ENCODE measurements around the gene GTF3C2. TPM values are rescaled to one million over a fixed set of nuclear protein-coding genes. Genes with fewer than 3 reads are reported as not detected.
"Not testable (repeated sequence)": the region's sequence is repeated elsewhere in the genome, so short reads cannot be mapped to it uniquely, and the experiment has no call there.

Gene GTF3C2
- total and polyA plus RNA-seq, 5 experiments from 2014 or later: 26.2 to 105 (median 46.1) TPM

- Mint-ChIP-seq H3K27ac (no peak overlapping the region), H3K27me3 (no peaks in the 10 kb centered on the region), H3K4me1 (peaks cover 23 to 51% (median 39%) of the 10 kb centered on the region in 4 donors), H3K9me3 (no peaks in the 10 kb centered on the region), H3K36me3 (peaks cover 0 to 36% (median 0%) of the 10 kb centered on the region in 3 donors), H3K4me3 (no peak overlapping the region)
- ATAC-seq: no peak
- POLR2A ChIA-PET: no interaction called here
- DNase-seq: no peak
Observed at GRCh38 chr2:27347641-27348040, 8.9 kb downstream of the GTF3C2 start.

- no peak overlapping the region for H3K4me3 Mint-ChIP-seq
- H3K27ac Mint-ChIP-seq: no peak overlapping the region
- POLR2A ChIA-PET: interaction anchor here (1.1 kb wide), 1 partner anchor 12 kb away, joined by 4 read pairs; no protein-coding TSS in a partner anchor
- peaks cover 0 to 5% (median 2%) of the 10 kb centered on the region in 4 donors for H3K4me1 Mint-ChIP-seq
- H3K27me3 Mint-ChIP-seq: no peaks in the 10 kb centered on the region
- ATAC-seq: no peak
- no peaks in the 10 kb centered on the region for H3K9me3 Mint-ChIP-seq
- H3K36me3 Mint-ChIP-seq: peaks cover 0 to 82% (median 26%) of the 10 kb centered on the region in 3 donors
- no peak for DNase-seq
Observed at GRCh38 chr2:27336173-27336572, 20.4 kb downstream of the GTF3C2 start.

GRCh38 chr2:27335311-27335710, 21.3 kb downstream of the GTF3C2 start:
- POLR2A ChIA-PET: no interaction called here
- H3K36me3 Mint-ChIP-seq: peaks cover 0 to 81% (median 22%) of the 10 kb centered on the region in 3 donors

GRCh38 chr2:27324720-27325119, 31.8 kb downstream of the GTF3C2 start:
- peak overlapping the region; percentile 2 to 98 (median 63) for H3K4me3 Mint-ChIP-seq
- no peak for DNase-seq
- H3K4me1 Mint-ChIP-seq: peaks cover 12 to 32% (median 31%) of the 10 kb centered on the region in 4 donors
- peak overlapping the region in 9 of 10 donors; percentile 24 to 100 (median 86) for H3K27ac Mint-ChIP-seq
- no peak for ATAC-seq
- H3K9me3 Mint-ChIP-seq: no peaks in the 10 kb centered on the region
- no peaks in the 10 kb centered on the region for H3K27me3 Mint-ChIP-seq
- peaks cover 6 to 39% (median 19%) of the 10 kb centered on the region in 3 donors for H3K36me3 Mint-ChIP-seq
- POLR2A ChIA-PET: interaction anchor here (1.3 kb wide), 1 partner anchor 12 kb away, joined by 4 read pairs; no protein-coding TSS in a partner anchor

More at GRCh38 chr2:27335311-27335710, 21.3 kb downstream of the GTF3C2 start:
- no peak for ATAC-seq
- Mint-ChIP-seq H3K4me1 (peaks cover 0 to 5% (median under 1%) of the 10 kb centered on the region in 4 donors), H3K27me3 (no peaks in the 10 kb centered on the region), H3K4me3 (no peak overlapping the region), H3K27ac (peak overlapping the region in 4 of 10 donors; percentile 8 to 88 (median 50)), H3K9me3 (no peaks in the 10 kb centered on the region)
- no peak for DNase-seq

DNA sequence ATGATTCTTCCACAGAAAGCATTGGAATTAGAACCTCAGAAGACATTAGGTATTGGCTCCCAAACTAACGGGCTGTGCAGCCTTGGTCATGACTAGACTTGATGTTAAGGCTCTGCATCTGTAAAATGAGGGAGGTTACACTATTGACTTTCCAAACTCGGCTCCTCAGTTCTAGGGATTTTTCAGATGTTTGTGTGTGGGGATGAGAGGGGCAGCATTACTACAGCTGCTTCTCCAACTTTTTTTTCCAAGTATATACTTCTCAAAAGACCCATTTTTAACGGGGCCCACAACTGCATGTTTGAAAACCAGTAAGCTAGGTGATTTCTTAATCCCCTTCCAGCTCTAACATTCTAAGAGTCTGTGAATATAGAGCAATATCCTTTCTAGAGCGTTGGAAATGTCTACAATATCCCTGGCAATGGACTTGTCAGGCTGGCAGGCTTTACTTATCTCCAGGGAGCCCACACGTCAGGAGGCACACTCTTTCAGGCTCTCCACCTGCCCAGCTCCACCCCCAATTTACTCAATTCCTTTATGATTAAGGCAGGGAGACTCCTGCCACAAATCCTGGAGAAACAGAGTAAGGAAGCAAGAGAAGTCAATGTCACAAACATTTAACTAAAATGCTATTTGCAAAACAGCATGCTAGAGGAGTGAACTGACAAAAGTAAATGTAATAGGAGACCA, 32.8 kb downstream of the GTF3C2 start:
- Mint-ChIP-seq H3K27me3 (no peaks in the 10 kb centered on the region), H3K36me3 (peaks cover 6 to 32% (median 19%) of the 10 kb centered on the region in 3 donors), H3K9me3 (no peaks in the 10 kb centered on the region), H3K27ac (peak overlapping the region; percentile 97 to 100 (median 99)), H3K4me3 (peak overlapping the region; percentile 91 to 100 (median 98)), H3K4me1 (peaks cover 12 to 32% (median 31%) of the 10 kb centered on the region in 4 donors)
- no peak for ATAC-seq
- DNase-seq: no peak
- POLR2A ChIA-PET: interaction anchor here (0.8 to 2.7 kb wide), 14 partner anchors 8 to 340 kb away, joined by 3 to 30 read pairs (median 4); partner anchors contain the start of genes EIF2B4, GTF3C2, PPM1G and SLC4A1AP

GRCh38 chr2:27322766-27323595, 33.6 kb downstream of the GTF3C2 start, which contains the start of gene MPV17:
Gene MPV17, minus strand, starts transcription at chr2:27323097. Its CDS starts 580 bp downstream, at chr2:27322517.
- H3K9me3 Mint-ChIP-seq: no peaks in the 10 kb centered on the region
- H3K4me1 Mint-ChIP-seq: peaks cover 12 to 32% (median 31%) of the 10 kb centered on the region in 4 donors
- POLR2A ChIA-PET: interaction anchor here (0.6 to 2.7 kb wide), 16 partner anchors 10 to 340 kb away, joined by 3 to 30 read pairs (median 4); partner anchors contain the start of genes EIF2B4, GTF3C2, NRBP1 and PPM1G
- ATAC-seq (peak; percentile 95 to 97), DNase-seq (peak; percentile 70 to 94 (median 81))
- H3K27me3 Mint-ChIP-seq: no peaks in the 10 kb centered on the region
- peaks cover 6 to 24% (median 13%) of the 10 kb centered on the region in 3 donors for H3K36me3 Mint-ChIP-seq
- peak within 1 kb of the TSS; percentile 91 to 100 (median 98) for H3K4me3 Mint-ChIP-seq
- H3K27ac Mint-ChIP-seq: peak within 1 kb of the TSS; percentile 97 to 100 (median 99)

DNA sequence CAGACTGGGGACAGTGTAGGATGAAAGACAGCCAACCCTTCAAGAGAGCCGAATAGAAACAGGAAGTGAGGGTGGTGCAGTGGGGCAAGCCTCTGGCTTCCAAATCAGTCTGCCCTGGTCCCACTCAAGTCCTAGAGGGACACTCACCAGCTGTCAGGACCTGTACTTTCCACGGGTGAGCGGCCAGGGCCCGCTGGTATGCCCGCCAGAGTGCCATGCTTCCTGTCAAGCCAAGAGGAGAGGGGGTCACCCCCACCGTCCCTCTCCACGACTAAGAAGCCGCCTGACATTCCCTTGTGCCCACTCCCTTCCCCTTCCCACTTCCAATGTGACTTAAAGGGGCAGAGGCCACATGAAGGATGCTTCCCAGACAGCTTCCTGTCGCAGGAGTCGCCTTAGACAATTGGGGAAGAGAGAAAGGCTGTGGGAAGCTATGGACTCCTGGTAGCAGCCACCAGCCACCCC, 34.2 kb downstream of the GTF3C2 start:
- no peaks in the 10 kb centered on the region for H3K27me3 Mint-ChIP-seq
- DNase-seq (peak in 3 of 10 donors; percentile 11 to 21 (median 15)), ATAC-seq (peak; percentile 9 to 29)
- peaks cover 12 to 32% (median 31%) of the 10 kb centered on the region in 4 donors for H3K4me1 Mint-ChIP-seq
- H3K9me3 Mint-ChIP-seq: no peaks in the 10 kb centered on the region
- peaks cover 6 to 20% (median 10%) of the 10 kb centered on the region in 3 donors for H3K36me3 Mint-ChIP-seq
- H3K27ac Mint-ChIP-seq: peak overlapping the region; percentile 97 to 100 (median 99)
- POLR2A ChIA-PET: interaction anchor here (0.6 to 2.7 kb wide), 12 partner anchors 11 to 307 kb away, joined by 3 to 30 read pairs (median 4); partner anchors contain the start of genes CCDC121, EIF2B4, GPN1 and GTF3C2
- peak overlapping the region; percentile 91 to 100 (median 98) for H3K4me3 Mint-ChIP-seq

DNA sequence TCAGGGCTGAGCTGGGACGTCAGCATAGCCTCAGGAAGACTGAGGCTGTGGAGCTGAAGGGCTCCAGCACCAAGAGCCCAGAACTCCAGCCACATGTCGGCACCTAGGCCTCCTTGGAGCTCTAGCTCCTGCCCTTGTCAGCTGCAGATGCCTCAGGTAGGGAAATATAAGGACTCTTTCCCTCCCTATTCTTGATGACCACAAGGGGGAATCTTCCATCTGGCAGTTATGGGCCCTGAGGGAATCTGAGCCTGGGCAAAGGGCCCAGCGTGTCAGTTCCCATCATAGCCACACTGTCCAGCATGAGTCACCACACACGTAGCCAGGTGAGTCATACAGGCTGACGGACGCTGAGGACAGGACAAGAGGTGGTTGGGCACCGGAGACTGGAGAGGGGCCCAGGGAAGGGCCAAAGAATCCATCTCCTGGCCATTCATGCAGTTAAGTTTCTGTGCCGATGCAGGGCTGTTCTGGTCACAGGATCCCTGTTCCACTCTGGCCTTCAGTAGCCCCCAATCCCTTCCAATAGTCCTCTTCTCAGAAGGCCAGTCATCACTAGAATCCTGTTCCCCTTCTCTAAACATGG, 35.5 kb downstream of the GTF3C2 start:
- H3K9me3 Mint-ChIP-seq: no peaks in the 10 kb centered on the region
- DNase-seq (no peak), ATAC-seq (no peak)
- peak overlapping the region in 7 of 10 donors; percentile 31 to 99 (median 65) for H3K4me3 Mint-ChIP-seq
- peak overlapping the region in 7 of 10 donors; percentile 48 to 100 (median 69) for H3K27ac Mint-ChIP-seq
- no peaks in the 10 kb centered on the region for H3K27me3 Mint-ChIP-seq
- peaks cover 0 to 7% (median 2%) of the 10 kb centered on the region in 3 donors for H3K36me3 Mint-ChIP-seq
- POLR2A ChIA-PET: interaction anchor here (0.6 kb wide), 1 partner anchor 194 kb away, joined by 6 read pairs; no protein-coding TSS in a partner anchor
- peaks cover 12 to 35% (median 31%) of the 10 kb centered on the region in 4 donors for H3K4me1 Mint-ChIP-seq

DNA sequence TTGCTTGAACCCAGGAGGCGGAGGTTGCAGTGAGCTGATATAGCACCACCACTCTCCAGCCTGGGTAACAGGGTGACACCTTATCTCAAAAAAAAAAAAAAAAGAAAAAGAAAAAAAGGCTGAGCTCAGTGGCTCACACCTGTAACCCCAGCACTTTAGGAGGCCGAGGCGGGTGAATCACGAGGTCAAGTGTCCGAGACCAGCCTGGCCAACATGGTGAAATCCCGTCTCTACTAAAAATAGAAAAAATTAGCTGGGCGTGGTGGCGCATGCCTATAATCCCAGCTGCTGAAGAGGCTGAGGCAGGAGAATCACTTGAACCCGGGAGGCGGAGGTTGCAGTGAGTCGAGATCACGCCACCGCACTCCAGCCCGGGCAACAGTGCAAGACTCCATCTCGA, 36.7 kb downstream of the GTF3C2 start:
- H3K9me3 Mint-ChIP-seq, H3K4me3 Mint-ChIP-seq, H3K27ac Mint-ChIP-seq, H3K36me3 Mint-ChIP-seq, H3K27me3 Mint-ChIP-seq, ATAC-seq, DNase-seq, POLR2A ChIA-PET: not testable (repeated sequence)
- peaks cover 12 to 35% (median 31%) of the 10 kb centered on the region in 4 donors for H3K4me1 Mint-ChIP-seq

DNA sequence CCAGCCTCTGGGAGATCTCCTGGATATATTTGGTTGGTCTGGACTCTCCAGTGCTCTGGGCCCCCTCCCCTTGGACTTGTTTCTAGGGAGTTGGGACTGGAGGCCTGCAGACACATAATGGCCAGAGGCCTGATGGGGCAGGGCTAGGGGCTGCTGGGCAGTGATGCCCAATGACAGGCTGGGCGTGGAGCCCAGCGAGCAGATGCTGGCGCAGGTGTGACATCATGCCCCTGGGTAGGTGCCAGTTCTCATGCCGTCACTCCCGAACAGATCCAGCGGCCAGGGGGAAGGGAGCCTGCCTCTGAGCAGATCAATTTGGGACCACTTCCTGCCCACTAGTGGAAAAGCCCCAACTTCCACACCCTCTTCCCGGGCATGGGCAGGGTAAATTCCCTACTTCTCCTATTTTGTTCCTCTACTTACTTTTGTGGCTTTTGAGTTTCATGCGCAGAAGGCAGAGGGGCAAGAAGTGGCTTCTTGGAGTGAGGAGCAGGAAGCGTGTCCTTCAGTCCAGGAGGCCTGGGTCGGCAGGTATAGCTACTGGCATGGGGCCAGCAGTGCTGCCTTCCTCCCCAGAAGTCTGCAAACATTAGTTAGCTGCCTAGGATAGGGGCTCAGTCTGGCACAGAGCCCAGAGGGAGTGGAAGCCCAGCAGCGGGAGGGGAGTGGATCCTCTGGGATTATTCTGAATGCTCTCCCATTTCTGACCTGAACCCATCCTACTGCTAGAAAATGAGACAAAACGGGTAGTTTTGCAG, 39.7 kb downstream of the GTF3C2 start:
- H3K4me3 Mint-ChIP-seq: no peak overlapping the region
- DNase-seq: no peak
- no peak for ATAC-seq
- POLR2A ChIA-PET: no interaction called here
- H3K27me3 Mint-ChIP-seq: no peaks in the 10 kb centered on the region
- no peaks in the 10 kb centered on the region for H3K9me3 Mint-ChIP-seq
- H3K27ac Mint-ChIP-seq: no peak overlapping the region
- H3K36me3 Mint-ChIP-seq: peaks cover 0 to 7% (median 4%) of the 10 kb centered on the region in 3 donors
- H3K4me1 Mint-ChIP-seq: peaks cover 7 to 15% (median 10%) of the 10 kb centered on the region in 4 donors

DNA sequence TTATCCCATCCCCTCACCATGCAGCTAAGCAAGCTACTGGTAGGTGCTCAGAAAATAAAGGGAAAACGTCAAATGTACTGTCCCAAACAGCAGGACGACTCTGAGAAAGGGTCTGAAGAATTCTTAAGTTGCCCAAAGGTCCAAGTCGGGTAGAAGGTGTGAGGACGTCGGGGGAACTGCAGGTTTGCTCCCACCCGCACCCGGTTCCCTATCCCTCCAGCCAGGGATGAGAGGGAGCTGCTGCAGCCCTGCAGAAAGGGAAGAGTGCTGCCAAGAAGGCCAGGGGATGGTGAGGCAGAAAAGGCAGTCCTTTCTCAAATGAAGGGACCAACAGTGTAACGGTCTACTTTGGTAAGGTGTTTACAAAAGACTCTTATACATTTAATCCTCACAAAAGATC, 41.4 kb downstream of the GTF3C2 start:
- no peak overlapping the region for H3K4me3 Mint-ChIP-seq
- H3K9me3 Mint-ChIP-seq: no peaks in the 10 kb centered on the region
- H3K4me1 Mint-ChIP-seq: peaks cover 0 to 8% (median 2%) of the 10 kb centered on the region in 4 donors
- DNase-seq: no peak
- H3K27ac Mint-ChIP-seq: peak overlapping the region in 2 of 10 donors; percentile 1 to 57
- H3K27me3 Mint-ChIP-seq: no peaks in the 10 kb centered on the region
- no peak for ATAC-seq
- POLR2A ChIA-PET: interaction anchor here (1.0 kb wide), 1 partner anchor 9 kb away, joined by 3 read pairs; no protein-coding TSS in a partner anchor
- peaks cover 0 to 14% (median 6%) of the 10 kb centered on the region in 3 donors for H3K36me3 Mint-ChIP-seq

Data from naive thymus-derived CD8-positive, alpha-beta T cell (primary cell).